ENCODE measurements around the gene SIX1.
A peak's percentile ranks its signal among the peaks of the same experiment; 100 is the strongest.

SIX1 gene

DNA sequence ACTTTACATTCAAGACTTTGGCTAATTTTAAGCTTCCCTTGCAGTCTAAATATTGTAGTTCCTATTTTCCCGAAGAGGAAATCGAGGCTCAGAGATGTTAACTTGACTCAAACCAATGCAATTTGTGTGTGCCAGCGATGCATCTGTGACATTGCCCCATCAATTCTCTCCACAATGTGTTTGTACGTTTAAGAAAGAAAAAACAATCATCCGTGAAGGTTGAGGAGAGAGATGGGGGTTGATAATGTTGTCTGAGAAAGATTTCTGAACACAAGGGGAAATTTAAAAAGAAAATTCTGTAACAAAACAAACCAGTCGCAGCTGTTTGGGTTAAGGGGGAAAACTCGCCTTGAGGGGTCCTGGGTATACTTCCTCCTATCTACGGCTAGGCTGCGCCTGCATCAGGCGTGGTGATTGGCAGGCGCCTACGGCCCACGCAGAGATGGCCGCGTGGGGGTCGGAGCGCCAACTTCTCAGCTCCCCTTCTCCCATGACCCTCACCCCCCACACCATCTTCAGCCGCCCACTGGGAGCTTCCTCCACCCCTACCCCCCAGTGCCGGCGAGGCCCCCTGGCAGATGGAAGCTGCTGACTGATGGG, 12.3 kb downstream of the SIX1 start:
- Histone ChIP-seq H3K9ac (no peak overlapping the region), H3K79me2 (ENCODE audit: insufficient read depth, low read depth) (no peaks in the 10 kb centered on the region), H2AFZ (ENCODE audit: low read depth) (no peak overlapping the region), H3K4me3 (IDR thresholded peaks at IDR 0.05; ENCODE audit: insufficient read depth, low read depth, low read length) (no peak overlapping the region), H3K4me1 (ENCODE audit: low read depth, poor library complexity, severe bottlenecking) (peaks cover 25% of the 10 kb centered on the region), H3K36me3 (ENCODE audit: insufficient read depth) (no peaks in the 10 kb centered on the region), H3K4me2 (no peak overlapping the region), H3K27ac (no peak overlapping the region), H3K27me3 (ENCODE audit: insufficient read depth, low read depth) (no peaks in the 10 kb centered on the region), H4K20me1 (ENCODE audit: insufficient read depth) (no peaks in the 10 kb centered on the region)
- TF ChIP-seq, protein P1, sequence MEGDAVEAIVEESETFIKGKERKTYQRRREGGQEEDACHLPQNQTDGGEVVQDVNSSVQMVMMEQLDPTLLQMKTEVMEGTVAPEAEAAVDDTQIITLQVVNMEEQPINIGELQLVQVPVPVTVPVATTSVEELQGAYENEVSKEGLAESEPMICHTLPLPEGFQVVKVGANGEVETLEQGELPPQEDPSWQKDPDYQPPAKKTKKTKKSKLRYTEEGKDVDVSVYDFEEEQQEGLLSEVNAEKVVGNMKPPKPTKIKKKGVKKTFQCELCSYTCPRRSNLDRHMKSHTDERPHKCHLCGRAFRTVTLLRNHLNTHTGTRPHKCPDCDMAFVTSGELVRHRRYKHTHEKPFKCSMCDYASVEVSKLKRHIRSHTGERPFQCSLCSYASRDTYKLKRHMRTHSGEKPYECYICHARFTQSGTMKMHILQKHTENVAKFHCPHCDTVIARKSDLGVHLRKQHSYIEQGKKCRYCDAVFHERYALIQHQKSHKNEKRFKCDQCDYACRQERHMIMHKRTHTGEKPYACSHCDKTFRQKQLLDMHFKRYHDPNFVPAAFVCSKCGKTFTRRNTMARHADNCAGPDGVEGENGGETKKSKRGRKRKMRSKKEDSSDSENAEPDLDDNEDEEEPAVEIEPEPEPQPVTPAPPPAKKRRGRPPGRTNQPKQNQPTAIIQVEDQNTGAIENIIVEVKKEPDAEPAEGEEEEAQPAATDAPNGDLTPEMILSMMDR (conservative IDR thresholded peaks at IDR 0.05; ENCODE audit: low read depth, low read length), result no peak

DNA sequence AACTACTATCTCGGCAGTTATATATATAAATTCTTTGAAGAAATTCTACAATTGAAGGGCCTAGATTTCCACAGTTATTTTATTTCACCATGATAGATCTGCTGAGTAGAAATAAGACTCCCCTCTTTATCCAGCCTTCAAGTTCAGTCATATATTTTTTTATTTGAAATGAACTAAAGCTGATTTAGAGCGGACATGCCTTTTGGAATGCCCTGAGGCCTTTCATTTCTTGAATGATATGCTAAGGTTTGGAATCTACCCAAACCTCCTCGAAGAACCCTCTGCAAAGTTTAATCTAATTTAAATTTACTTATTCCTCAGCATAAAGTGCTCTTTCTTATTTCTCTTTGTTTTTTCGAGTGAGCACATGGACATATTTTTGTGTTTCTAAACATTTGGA, 15.1 kb downstream of the SIX1 start:
- Histone ChIP-seq H3K9ac (no peak overlapping the region), H3K36me3 (ENCODE audit: insufficient read depth) (no peaks in the 10 kb centered on the region), H3K27me3 (ENCODE audit: insufficient read depth, low read depth) (no peaks in the 10 kb centered on the region), H4K20me1 (ENCODE audit: insufficient read depth) (no peaks in the 10 kb centered on the region), H3K4me2 (peak overlapping the region; percentile 74), H2AFZ (ENCODE audit: low read depth) (no peak overlapping the region), H3K4me3 (IDR thresholded peaks at IDR 0.05; ENCODE audit: insufficient read depth, low read depth, low read length) (no peak overlapping the region), H3K27ac (no peak overlapping the region), H3K4me1 (ENCODE audit: low read depth, poor library complexity, severe bottlenecking) (peaks cover 36% of the 10 kb centered on the region), H3K79me2 (ENCODE audit: insufficient read depth, low read depth) (no peaks in the 10 kb centered on the region)
- TF ChIP-seq, protein P1 (conservative IDR thresholded peaks at IDR 0.05; ENCODE audit: low read depth, low read length), result no peak

DNA sequence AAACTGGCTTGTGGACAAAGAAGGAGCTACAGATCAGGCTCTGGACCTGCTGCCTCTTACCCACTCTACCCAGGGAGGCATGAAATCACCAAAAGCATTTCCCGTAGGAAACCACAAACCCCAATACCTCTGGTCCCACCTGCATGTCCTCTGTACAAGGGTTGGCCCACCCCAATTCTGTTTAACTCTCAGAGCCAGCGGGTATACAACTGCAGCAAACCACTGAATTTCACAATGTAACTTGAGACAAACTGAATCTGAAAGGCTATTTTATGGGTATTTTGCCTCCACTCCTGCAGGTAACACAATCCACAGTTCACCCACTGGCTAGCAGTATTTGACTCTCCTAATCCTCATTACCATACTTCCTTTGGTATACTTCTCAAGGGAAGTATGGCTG, 16.5 kb downstream of the SIX1 start:
- Histone ChIP-seq H3K4me1 (ENCODE audit: low read depth, poor library complexity, severe bottlenecking) (peaks cover 36% of the 10 kb centered on the region), H2AFZ (ENCODE audit: low read depth) (no peak overlapping the region), H4K20me1 (ENCODE audit: insufficient read depth) (no peaks in the 10 kb centered on the region), H3K4me3 (IDR thresholded peaks at IDR 0.05; ENCODE audit: insufficient read depth, low read depth, low read length) (no peak overlapping the region), H3K9ac (no peak overlapping the region), H3K27me3 (ENCODE audit: insufficient read depth, low read depth) (no peaks in the 10 kb centered on the region), H3K27ac (no peak overlapping the region; the same call in 1 of the 2 replicates), H3K36me3 (ENCODE audit: insufficient read depth) (no peaks in the 10 kb centered on the region), H3K4me2 (peak overlapping the region; percentile 74), H3K79me2 (ENCODE audit: insufficient read depth, low read depth) (no peaks in the 10 kb centered on the region)
- TF ChIP-seq, protein P1 (conservative IDR thresholded peaks at IDR 0.05; ENCODE audit: low read depth, low read length), result no peak

DNA sequence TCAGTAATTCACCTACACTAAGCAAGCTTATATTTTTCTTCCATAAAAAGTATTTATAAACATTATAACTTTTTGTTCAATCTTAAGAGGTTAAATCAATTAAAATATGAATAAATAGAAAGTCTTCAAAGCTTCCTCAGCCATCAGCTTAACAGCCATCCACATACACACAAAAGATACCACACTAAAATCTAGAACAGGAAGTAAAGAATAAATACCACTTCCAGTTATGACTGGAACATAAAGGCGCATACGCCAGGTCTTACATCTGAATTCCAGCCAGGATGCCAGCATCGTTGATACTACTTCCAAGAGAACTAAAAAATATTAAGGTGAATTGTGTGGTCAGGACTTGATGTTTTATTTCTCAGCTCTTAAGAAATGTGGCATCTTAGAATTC, 17.0 kb downstream of the SIX1 start:
- TF ChIP-seq, protein P1 (conservative IDR thresholded peaks at IDR 0.05; ENCODE audit: low read depth, low read length), result no peak
- no peaks in the 10 kb centered on the region for H3K27me3 ChIP-seq (ENCODE audit: insufficient read depth, low read depth)
- H3K4me1 ChIP-seq (ENCODE audit: low read depth, poor library complexity, severe bottlenecking), result peaks cover 36% of the 10 kb centered on the region
- no peak overlapping the region for H2AFZ ChIP-seq (ENCODE audit: low read depth)
- no peak overlapping the region; the same call in 1 of the 2 replicates for H3K27ac ChIP-seq
- H3K4me2 ChIP-seq, result peak overlapping the region; percentile 74
- no peak overlapping the region for H3K9ac ChIP-seq
- H3K79me2 ChIP-seq (ENCODE audit: insufficient read depth, low read depth), result no peaks in the 10 kb centered on the region
- H4K20me1 ChIP-seq (ENCODE audit: insufficient read depth), result no peaks in the 10 kb centered on the region
- no peaks in the 10 kb centered on the region for H3K36me3 ChIP-seq (ENCODE audit: insufficient read depth)
- H3K4me3 ChIP-seq (IDR thresholded peaks at IDR 0.05; ENCODE audit: insufficient read depth, low read depth, low read length), result no peak overlapping the region
